ENCODE measurements around the gene CABCOCO1. TPM values are rescaled to one million over a fixed set of nuclear protein-coding genes. Genes with fewer than 3 reads are reported as not detected.

Gene CABCOCO1
- total and polyA plus RNA-seq, 9 of the 15 experiments (the other 6 are each of a cell fraction or from before 2014, with no cell fraction given), result 0.04 TPM; not detected in 8

DNA sequence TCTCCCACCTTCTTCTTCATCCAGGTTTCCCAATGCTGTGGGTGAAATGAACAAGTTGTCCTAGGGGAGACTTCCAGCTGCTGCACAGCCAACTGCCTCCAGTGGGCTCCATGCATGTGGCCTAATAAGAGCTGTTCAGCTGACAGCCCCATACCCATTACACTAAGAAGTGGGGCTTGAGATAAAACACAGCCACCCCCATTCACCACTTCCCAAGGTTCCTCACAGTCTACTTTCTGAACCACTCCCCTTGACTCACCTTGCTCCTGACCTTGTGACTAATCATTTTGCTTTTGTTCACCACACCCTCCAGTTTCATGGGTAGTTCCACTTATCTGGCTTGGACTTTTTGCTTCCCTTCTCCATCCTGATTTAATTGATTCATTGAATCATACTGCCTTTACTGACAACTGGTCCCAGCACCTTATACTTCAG lies 119.3 kb downstream of the CABCOCO1 start (continued):
- no peak for TF ChIP-seq MYC (IDR thresholded peaks at IDR 0.05; ENCODE audit: low read depth, low read length)
- TF ChIP-seq MYC (CRISPR knock-in tag; IDR thresholded peaks at IDR 0.05; ENCODE audit: borderline replicate concordance, low read depth), result no peak
- TF ChIP-seq MTA1 (IDR thresholded peaks at IDR 0.05; ENCODE audit: borderline replicate concordance), result peak; percentile 71; the same call in 1 of the 2 replicates
- peak; percentile 85 for TF ChIP-seq CTBP1 (IDR thresholded peaks at IDR 0.05; ENCODE audit: borderline replicate concordance)
- TF ChIP-seq L3MBTL2 (IDR thresholded peaks at IDR 0.05), result 0 out of 2 replicates have a peak, but pooled peaks have one; percentile 29
- peak; percentile 49 for TF ChIP-seq TCF3 (CRISPR knock-in tag; IDR thresholded peaks at IDR 0.05)
- TF ChIP-seq JUN (IDR thresholded peaks at IDR 0.05; ENCODE audit: borderline replicate concordance, low read depth, low read length), result peak; percentile 52; the same call in 1 of the 2 replicates
- TF ChIP-seq JUN (CRISPR knock-in tag; IDR thresholded peaks at IDR 0.05; ENCODE audit: borderline replicate concordance), result no peak
- TF ChIP-seq ZBTB5 (IDR thresholded peaks at IDR 0.05), result no peak
- peak; percentile 74 for TF ChIP-seq CBFA2T3 (IDR thresholded peaks at IDR 0.05)
- TF ChIP-seq, protein P1, sequence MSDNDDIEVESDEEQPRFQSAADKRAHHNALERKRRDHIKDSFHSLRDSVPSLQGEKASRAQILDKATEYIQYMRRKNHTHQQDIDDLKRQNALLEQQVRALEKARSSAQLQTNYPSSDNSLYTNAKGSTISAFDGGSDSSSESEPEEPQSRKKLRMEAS (CRISPR knock-in tag; IDR thresholded peaks at IDR 0.05), result no peak
- TF ChIP-seq ATF3 (IDR thresholded peaks at IDR 0.05), result peak; percentile 64
- TF ChIP-seq ATF3 (CRISPR knock-in tag; conservative IDR thresholded peaks at IDR 0.05), result no peak
- peak; percentile 47; the same call in 1 of the 2 replicates for TF ChIP-seq TRIM28 (IDR thresholded peaks at IDR 0.05)
- TF ChIP-seq KDM1A (IDR thresholded peaks at IDR 0.05), result peak; percentile 49 to 66; a peak in 2 of 4 replicates
- TF ChIP-seq NCOR1 (IDR thresholded peaks at IDR 0.05), result peak; percentile 38; the same call in 1 of the 2 replicates
- TF ChIP-seq RFX5 (IDR thresholded peaks at IDR 0.05; ENCODE audit: low read depth, low read length), result no peak
- TF ChIP-seq GTF2B (IDR thresholded peaks at IDR 0.05; ENCODE audit: extremely low read depth, insufficient read length), result no peak
- TF ChIP-seq SMARCE1 (IDR thresholded peaks at IDR 0.05), result peak; percentile 79; the same call in 1 of the 2 replicates
- TF ChIP-seq FOXK2 (conservative IDR thresholded peaks at IDR 0.05 in 1 of 2, IDR thresholded peaks at IDR 0.05 in 1 of 2; ENCODE audit: low read depth in 2 of 2), result 0 out of 4 replicates have a peak, but pooled peaks of 1 of the 2 experiments have one; percentile 27
- TF ChIP-seq NR4A1 (CRISPR knock-in tag; IDR thresholded peaks at IDR 0.05), result no peak
- TF ChIP-seq NR4A1 (tag; IDR thresholded peaks at IDR 0.05), result peak; percentile 42; the same call in 1 of the 2 replicates
- TF ChIP-seq SLC30A9 (CRISPR knock-in tag; IDR thresholded peaks at IDR 0.05), result no peak
- TF ChIP-seq HDAC1 (IDR thresholded peaks at IDR 0.05), result peak in 1 of 2 experiments; percentile 35; a peak in 1 of 4 replicates
- peak; percentile 25; the same call in 1 of the 2 replicates for TF ChIP-seq RAD51 (IDR thresholded peaks at IDR 0.05; ENCODE audit: borderline replicate concordance, low read depth)
- 0 out of 2 replicates have a peak, but pooled peaks have one; percentile 26 for TF ChIP-seq MBD2 (IDR thresholded peaks at IDR 0.05; ENCODE audit: borderline replicate concordance, low read depth)
- TF ChIP-seq ETV6 (IDR thresholded peaks at IDR 0.05; ENCODE audit: borderline replicate concordance in 1 of 2, low read depth in 2 of 2, low read length in 1 of 2), result peak in 1 of 2 experiments; percentile 18; a peak in 1 of 4 replicates
- no peak for TF ChIP-seq ETV6 (CRISPR knock-in tag; IDR thresholded peaks at IDR 0.05; ENCODE audit: borderline replicate concordance)
- peak; percentile 91 for TF ChIP-seq EHMT2 (IDR thresholded peaks at IDR 0.05)

Measured in K562 (cell line).